Tibial nerve (tissue), 4 donors: Measurements from ENCODE around the gene ANAPC13.

Experiments used
- EP300 ChIP-seq, 2 donors: sonication (generic); formaldehyde crosslinking; IDR thresholded peaks; one replicate each; pipeline ENCODE4 v1.6.1; 2017; ENCODE audit warnings: antibody characterized with exemption in 2 of 2, mild to moderate bottlenecking in 1 of 2
- POLR2A ChIP-seq, 2 donors: fragments of 450-650 bp; IDR thresholded peaks; one replicate each; pipeline ENCODE4 v1.6.1; 2017; ENCODE audit warnings: antibody characterized with exemption in 2 of 2, mild to moderate bottlenecking in 2 of 2, moderate library complexity in 2 of 2
- TF ChIP-seq, protein P1 (sequence below), 5 experiments: fragments of 200-600 bp in 3 of 5; fragments of 450-650 bp in 2 of 5; sonication (generic) in 3 of 5; IDR thresholded peaks; one replicate each; pipeline ENCODE4 v1.5.1; 2016 to 2019; ENCODE audit warnings: antibody characterized with exemption in 5 of 5, mild to moderate bottlenecking in 3 of 5, moderate library complexity in 2 of 5

- TF ChIP-seq, protein P1, sequence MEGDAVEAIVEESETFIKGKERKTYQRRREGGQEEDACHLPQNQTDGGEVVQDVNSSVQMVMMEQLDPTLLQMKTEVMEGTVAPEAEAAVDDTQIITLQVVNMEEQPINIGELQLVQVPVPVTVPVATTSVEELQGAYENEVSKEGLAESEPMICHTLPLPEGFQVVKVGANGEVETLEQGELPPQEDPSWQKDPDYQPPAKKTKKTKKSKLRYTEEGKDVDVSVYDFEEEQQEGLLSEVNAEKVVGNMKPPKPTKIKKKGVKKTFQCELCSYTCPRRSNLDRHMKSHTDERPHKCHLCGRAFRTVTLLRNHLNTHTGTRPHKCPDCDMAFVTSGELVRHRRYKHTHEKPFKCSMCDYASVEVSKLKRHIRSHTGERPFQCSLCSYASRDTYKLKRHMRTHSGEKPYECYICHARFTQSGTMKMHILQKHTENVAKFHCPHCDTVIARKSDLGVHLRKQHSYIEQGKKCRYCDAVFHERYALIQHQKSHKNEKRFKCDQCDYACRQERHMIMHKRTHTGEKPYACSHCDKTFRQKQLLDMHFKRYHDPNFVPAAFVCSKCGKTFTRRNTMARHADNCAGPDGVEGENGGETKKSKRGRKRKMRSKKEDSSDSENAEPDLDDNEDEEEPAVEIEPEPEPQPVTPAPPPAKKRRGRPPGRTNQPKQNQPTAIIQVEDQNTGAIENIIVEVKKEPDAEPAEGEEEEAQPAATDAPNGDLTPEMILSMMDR (IDR thresholded peaks at IDR 0.05): no peak
- no peak for TF ChIP-seq POLR2A (IDR thresholded peaks at IDR 0.05)
- no peak for TF ChIP-seq EP300 (IDR thresholded peaks at IDR 0.05)
Measured at GRCh38 chr3:134474956-134475355, 10.8 kb downstream of the ANAPC13 start.
